PC-3 (cell line): Measurements from ENCODE around the gene DUSP22.

Experiments
- EZH2 ChIP-seq: fragments of 300-600 bp; sonication (generic); IDR thresholded peaks from one replicate; pipeline ENCODE4 v1.6.1; 2017; ENCODE audit warnings: antibody characterized with exemption, mild to moderate bottlenecking, low read length; ENCODE audit not compliant: unreplicated experiment
- EZH2phosphoT487 ChIP-seq: fragments of 300-600 bp; sonication (generic); IDR thresholded peaks from 2 replicates; pipeline ENCODE4 v1.6.1; 2018; ENCODE audit warnings: mild to moderate bottlenecking, antibody characterized with exemption, low read length, borderline replicate concordance
- TF ChIP-seq, protein P1 (sequence below): fragments of 300-600 bp; sonication (generic); conservative IDR thresholded peaks from 2 replicates; pipeline ENCODE4 v1.5.1; 2017; ENCODE audit warnings: antibody characterized with exemption, low read depth, mild to moderate bottlenecking, low read length

DNA sequence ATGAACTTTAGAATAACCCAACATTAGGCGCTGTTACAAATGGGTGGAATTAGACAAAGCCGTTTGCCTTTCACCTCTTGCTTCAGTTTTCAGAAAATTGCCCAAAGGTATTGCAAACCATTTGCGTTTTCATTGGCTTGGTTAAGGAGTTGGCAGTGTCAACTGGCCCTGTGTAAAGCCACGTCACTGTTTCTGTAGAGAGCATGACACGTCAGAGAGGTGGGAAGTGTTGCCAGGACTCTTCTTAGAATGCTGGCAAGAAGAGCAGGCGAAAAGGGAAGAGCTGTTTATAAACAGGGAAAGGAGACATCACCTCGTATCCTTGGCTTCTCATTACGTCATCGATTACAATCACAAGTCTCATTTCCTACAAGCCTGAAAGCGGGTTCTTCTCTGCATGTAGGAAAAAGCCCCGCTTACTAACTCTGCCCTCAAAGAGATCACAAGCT is 95.0 kb downstream of the DUSP22 start:
- TF ChIP-seq, protein P1, sequence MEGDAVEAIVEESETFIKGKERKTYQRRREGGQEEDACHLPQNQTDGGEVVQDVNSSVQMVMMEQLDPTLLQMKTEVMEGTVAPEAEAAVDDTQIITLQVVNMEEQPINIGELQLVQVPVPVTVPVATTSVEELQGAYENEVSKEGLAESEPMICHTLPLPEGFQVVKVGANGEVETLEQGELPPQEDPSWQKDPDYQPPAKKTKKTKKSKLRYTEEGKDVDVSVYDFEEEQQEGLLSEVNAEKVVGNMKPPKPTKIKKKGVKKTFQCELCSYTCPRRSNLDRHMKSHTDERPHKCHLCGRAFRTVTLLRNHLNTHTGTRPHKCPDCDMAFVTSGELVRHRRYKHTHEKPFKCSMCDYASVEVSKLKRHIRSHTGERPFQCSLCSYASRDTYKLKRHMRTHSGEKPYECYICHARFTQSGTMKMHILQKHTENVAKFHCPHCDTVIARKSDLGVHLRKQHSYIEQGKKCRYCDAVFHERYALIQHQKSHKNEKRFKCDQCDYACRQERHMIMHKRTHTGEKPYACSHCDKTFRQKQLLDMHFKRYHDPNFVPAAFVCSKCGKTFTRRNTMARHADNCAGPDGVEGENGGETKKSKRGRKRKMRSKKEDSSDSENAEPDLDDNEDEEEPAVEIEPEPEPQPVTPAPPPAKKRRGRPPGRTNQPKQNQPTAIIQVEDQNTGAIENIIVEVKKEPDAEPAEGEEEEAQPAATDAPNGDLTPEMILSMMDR, result no peak
- TF ChIP-seq EZH2phosphoT487, result no peak
- no peak for TF ChIP-seq EZH2
